GM21515 (cell line): ENCODE results near the gene PRR23C.

Experiments used
- ATAC-seq: cut with Tn5 transposase; IDR thresholded peaks from one replicate; pipeline ENCODE4 v1.9.1; 2021; ENCODE audit not compliant: unreplicated experiment

Gene PRR23C

GRCh38 chr3:139005356-139005993 lies 39.2 kb downstream of the PRR23C start:
- ATAC-seq: no peak

- no peak for ATAC-seq
Measured at GRCh38 chr3:138995706-138996105, 49.0 kb downstream of the PRR23C start.
